ENCODE measurements around the gene NAA40.

Gene NAA40

GRCh38 chr11:63938479-63939396, at the start of gene NAA40:
NAA40 (plus strand) TSS chr11:63939002; CDS start chr11:63939097, 95 bp downstream.
- DNase-seq: peak; percentile 99

GRCh38 chr11:63889344-63889743, 49.5 kb upstream of the NAA40 start:
- no peak for DNase-seq
- in situ Hi-C loops (cut with MboI; ENCODE audit: low pct_unique_long_range_greater_than_20kb, low sequenced_read_pairs): no loop called here

More at GRCh38 chr11:63938479-63939396, at the start of gene NAA40:
- in situ Hi-C loops (cut with MboI; ENCODE audit: low pct_unique_long_range_greater_than_20kb, low sequenced_read_pairs): no loop called here

- in situ Hi-C loops (cut with MboI; ENCODE audit: low pct_unique_long_range_greater_than_20kb, low sequenced_read_pairs): loop anchor here (10.0 kb wide), 1 partner anchor 46 kb away; no protein-coding TSS in a partner anchor
Observed at GRCh38 chr11:63890368-63890767, 48.4 kb upstream of the NAA40 start.

GRCh38 chr11:63892228-63892627, 46.6 kb upstream of the NAA40 start:
- in situ Hi-C loops (cut with MboI; ENCODE audit: low pct_unique_long_range_greater_than_20kb, low sequenced_read_pairs): loop anchor here (10.0 kb wide), 1 partner anchor 47 kb away; no protein-coding TSS in a partner anchor
- DNase-seq: peak; percentile 43

More at GRCh38 chr11:63890368-63890767, 48.4 kb upstream of the NAA40 start:
- no peak for DNase-seq

GRCh38 chr11:63893355-63893754, 45.4 kb upstream of the NAA40 start:
- DNase-seq: no peak
- in situ Hi-C loops (cut with MboI; ENCODE audit: low pct_unique_long_range_greater_than_20kb, low sequenced_read_pairs): loop anchor here (10.0 kb wide), 1 partner anchor 49 kb away; no protein-coding TSS in a partner anchor

- in situ Hi-C loops (cut with MboI; ENCODE audit: low pct_unique_long_range_greater_than_20kb, low sequenced_read_pairs): loop anchor here (10.0 kb wide), 1 partner anchor 51 kb away; no protein-coding TSS in a partner anchor
- DNase-seq: no peak
Observed at GRCh38 chr11:63896071-63896470, 42.7 kb upstream of the NAA40 start.

- DNase-seq: no peak
Observed at GRCh38 chr11:63897459-63898146, 41.2 kb upstream of the NAA40 start.

GRCh38 chr11:63901660-63902059, 37.1 kb upstream of the NAA40 start:
- in situ Hi-C loops (cut with MboI; ENCODE audit: low pct_unique_long_range_greater_than_20kb, low sequenced_read_pairs): no loop called here
- DNase-seq: peak; percentile 32

More at GRCh38 chr11:63897459-63898146, 41.2 kb upstream of the NAA40 start:
- in situ Hi-C loops (cut with MboI; ENCODE audit: low pct_unique_long_range_greater_than_20kb, low sequenced_read_pairs): loop anchor here (10.0 kb wide), 1 partner anchor 53 kb away; no protein-coding TSS in a partner anchor

- in situ Hi-C loops (cut with MboI; ENCODE audit: low pct_unique_long_range_greater_than_20kb, low sequenced_read_pairs): no loop called here
- DNase-seq: no peak
Observed at GRCh38 chr11:63903884-63904283, 34.9 kb upstream of the NAA40 start.

- in situ Hi-C loops (cut with MboI; ENCODE audit: low pct_unique_long_range_greater_than_20kb, low sequenced_read_pairs): no loop called here
Observed at GRCh38 chr11:63904743-63905142, 34.1 kb upstream of the NAA40 start.

GRCh38 chr11:63905179-63905578, 33.6 kb upstream of the NAA40 start:
- DNase-seq: no peak
- in situ Hi-C loops (cut with MboI; ENCODE audit: low pct_unique_long_range_greater_than_20kb, low sequenced_read_pairs): no loop called here

More at GRCh38 chr11:63904743-63905142, 34.1 kb upstream of the NAA40 start:
- DNase-seq: no peak

GRCh38 chr11:63906087-63906486, 32.7 kb upstream of the NAA40 start:
- in situ Hi-C loops (cut with MboI; ENCODE audit: low pct_unique_long_range_greater_than_20kb, low sequenced_read_pairs): no loop called here
- no peak for DNase-seq

GRCh38 chr11:63906585-63906984, 32.2 kb upstream of the NAA40 start:
- in situ Hi-C loops (cut with MboI; ENCODE audit: low pct_unique_long_range_greater_than_20kb, low sequenced_read_pairs): no loop called here
- no peak for DNase-seq

- DNase-seq: no peak
- in situ Hi-C loops (cut with MboI; ENCODE audit: low pct_unique_long_range_greater_than_20kb, low sequenced_read_pairs): no loop called here
Observed at GRCh38 chr11:63907063-63907462, 31.7 kb upstream of the NAA40 start.

- no peak for DNase-seq
- in situ Hi-C loops (cut with MboI; ENCODE audit: low pct_unique_long_range_greater_than_20kb, low sequenced_read_pairs): no loop called here
Observed at GRCh38 chr11:63907808-63908530, 30.8 kb upstream of the NAA40 start.

GRCh38 chr11:63908631-63909401, 30.0 kb upstream of the NAA40 start:
- DNase-seq: no peak
- in situ Hi-C loops (cut with MboI; ENCODE audit: low pct_unique_long_range_greater_than_20kb, low sequenced_read_pairs): no loop called here

GRCh38 chr11:63909591-63910506, 29.0 kb upstream of the NAA40 start:
- in situ Hi-C loops (cut with MboI; ENCODE audit: low pct_unique_long_range_greater_than_20kb, low sequenced_read_pairs): no loop called here
- DNase-seq: no peak

Data from KBM-7 (cell line).